GOT3 (cell line): ENCODE measurements around the gene POFUT2.
"Not testable (repeated sequence)": the region's sequence is repeated elsewhere in the genome, so short reads cannot be mapped to it uniquely, and the experiment has no call there.

Source experiments
- DNase-seq: peaks from one replicate; lab custom pipeline; 2025; ENCODE audit warnings: mixed read lengths; lab: John Stamatoyannopoulos, UW

The POFUT2 gene

GRCh38 chr21:45326169-45326851 is 38.6 kb upstream of the POFUT2 start:
- no peak for DNase-seq

DNA sequence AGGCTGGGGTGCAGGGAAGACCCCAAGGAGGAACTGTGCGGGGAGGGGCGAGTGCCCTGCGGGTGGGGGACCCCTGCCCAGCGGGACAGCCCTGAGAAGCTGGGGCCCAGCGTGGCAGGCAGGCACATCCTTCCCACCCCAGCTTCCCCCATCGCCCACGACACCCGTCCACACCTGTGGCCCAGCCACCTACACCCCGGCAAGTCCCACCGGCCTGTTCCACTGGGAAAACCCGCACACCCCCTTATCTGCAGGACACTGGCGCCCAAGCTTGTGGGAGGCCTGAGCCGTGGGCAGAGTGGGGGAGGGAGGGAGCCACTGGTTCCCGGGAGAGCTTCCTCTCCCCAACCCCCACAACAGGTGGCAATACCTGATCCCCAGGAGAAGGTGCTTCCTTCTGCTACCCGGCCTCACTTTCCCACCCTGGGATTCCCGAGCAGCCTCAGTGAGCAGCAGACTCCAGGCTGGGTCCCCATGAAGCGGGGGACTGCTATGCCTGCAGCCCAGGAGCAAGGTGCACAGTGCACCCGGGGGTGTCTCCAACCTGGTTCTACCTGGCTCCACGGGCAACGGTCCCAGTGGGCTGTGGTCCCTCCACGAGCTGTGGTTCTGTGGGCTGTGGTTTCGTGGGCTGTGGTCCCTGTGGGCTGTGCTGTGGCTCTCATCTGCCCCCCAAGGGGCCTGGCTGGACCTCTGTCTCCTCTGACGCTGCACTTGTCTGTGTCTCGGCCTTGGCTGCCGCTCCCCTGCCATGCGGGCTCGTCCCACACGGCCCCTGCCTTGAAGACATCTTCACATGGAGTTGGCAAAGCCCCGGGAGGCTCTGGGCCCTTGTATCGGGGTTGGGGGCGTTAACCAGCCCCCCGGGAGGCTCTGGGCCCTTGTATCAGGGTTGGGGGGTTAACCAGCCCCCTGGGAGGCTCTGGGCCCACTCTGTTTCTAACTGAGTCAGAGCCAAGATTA is 37.8 kb upstream of the POFUT2 start:
- DNase-seq = no peak

- DNase-seq = no peak
Observed at GRCh38 chr21:45324489-45325205, 37.0 kb upstream of the POFUT2 start.

DNA sequence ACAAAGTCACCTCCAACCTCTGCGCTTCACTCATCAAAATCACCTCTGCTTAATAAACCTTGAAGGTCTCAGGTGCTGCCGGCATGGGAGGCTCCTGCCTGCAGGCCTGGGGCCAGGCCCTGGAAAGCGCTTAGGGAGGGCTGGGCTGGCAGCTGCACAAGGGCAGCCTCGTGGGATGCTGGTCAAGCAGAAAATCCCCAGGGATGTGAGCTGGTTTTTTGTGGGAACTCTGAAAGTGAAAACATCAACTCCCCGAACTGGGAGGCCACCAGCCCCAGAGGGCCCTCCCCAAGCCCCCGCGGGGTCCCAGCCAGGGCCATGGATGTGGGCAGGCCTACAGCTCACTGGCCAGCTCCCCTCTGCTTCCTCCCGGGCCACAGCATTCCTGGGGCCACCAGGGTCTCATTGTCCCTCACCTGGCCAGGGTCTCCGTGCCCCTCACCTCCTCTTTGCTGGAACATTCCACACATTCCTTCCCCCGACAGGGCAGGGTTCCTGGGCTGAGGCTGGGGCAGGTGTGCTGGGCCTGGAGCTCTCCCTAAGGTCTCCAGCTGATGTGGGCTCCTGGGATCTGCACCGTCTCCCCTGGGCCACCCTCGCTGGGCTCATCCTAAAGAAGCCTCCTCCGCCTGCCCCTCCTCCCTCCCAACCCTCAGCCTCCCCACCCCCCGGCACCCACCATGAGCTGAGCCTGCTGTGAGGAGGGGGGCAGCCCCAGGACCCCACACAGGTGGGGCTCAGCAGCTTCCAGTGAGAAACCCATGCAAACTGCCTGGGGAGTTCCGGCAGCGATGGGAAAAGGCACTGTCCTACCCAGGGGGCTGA is 36.0 kb upstream of the POFUT2 start:
- DNase-seq = no peak

DNA sequence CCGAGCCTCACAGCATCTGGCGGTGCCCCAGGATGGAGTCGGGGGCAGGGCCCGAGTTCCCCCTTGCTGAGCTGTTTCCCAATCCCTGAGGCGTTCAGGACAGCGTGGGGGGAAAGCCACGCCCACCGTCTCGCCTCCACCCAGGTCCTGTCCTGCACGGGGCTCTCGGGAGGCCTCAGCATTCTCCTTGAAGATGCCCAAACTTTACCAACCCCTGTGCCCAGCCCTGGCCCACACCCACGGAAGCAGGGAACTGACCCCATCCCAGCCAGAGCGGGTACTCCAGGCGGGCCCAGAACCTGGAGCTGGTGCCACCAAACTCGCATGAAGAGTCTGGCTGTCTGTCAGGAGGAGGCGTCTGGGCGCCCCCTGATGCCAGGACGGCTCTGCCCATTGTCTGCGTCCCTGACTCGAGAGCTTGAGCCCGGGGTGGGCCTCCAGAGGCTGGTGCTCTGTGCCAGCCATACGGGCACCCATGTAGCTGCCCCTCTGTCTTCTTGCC is 35.3 kb upstream of the POFUT2 start:
- no peak for DNase-seq

- DNase-seq = no peak
Observed at GRCh38 chr21:45322231-45322959, 34.7 kb upstream of the POFUT2 start.

- no peak for DNase-seq
Observed at GRCh38 chr21:45320261-45321025, 32.7 kb upstream of the POFUT2 start.

DNA sequence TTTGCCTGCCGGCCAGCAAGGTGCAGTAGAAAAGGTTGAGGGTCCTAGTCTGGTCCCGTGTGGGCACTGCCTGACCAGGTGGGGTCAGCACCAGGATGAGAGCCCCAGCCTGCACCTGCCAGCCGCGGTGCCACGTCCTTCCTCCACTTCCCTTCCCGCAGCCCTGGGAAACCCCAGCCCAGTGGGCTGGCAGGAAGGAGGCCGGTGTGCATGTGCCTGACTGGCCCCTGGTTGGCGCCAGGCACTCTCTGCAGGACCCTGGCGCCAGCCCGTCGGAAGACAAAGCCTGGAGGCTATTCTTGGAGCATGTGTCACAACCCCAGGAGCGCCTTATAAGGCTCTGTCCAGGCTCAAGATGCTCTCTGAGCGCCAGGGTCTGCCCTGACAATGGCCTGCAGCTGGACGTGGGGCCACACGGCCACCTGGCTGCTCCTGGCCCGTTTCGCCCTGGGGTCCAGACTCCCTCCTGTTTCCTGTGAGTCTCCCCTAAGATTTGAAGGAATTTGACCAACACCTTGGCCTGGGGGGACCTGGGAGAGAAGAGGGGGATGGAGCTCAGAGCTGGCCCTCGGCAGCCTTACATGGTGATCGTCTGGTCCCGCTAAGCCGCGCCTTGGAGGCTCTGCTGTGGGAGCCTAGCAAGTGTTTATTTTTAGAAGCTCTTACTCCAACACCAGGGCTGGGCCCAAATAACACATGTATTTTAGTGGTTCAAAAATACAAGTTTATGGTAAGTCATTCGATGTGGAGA is 31.9 kb upstream of the POFUT2 start:
- no peak for DNase-seq

DNA sequence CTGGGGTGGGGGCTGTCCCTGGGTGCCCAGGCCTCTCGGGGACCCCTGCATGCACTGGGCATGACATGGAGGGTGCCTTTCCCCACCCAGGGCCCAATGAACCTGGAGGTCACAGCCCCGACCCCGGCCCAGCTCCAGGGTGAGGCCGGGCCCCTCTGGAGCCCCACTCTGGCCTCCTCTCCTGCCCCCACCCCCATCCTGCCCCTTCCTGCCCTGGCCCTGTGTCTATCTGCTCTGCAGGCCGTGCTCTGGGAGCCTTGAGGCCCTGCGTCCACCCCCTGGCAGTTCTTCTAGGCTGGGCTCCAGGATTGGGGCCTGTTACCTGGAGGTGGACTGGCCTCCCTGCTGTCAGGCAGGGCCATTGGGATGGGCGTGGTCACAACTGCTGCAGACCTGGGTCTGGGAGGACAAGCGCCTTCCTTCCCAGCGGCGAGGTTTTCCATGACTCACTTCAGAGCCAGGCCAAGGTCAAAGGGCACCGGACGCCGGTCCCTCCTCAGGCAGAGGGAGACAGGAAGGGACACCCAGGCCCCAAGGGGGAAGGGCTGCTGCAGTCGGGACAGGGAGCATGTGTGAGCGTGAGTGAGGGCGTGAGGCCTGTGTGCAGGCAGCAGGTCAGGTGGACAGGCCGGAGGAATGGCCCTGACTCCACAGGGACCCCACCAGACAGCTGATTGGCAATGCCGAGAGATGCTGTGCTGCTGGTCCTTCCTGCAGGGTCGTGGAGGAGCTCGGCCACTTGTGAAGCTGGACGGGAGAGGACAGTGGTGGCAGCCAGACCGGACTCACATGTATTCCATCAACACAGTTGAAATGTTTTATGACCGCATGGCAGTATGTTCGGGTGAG is 31.1 kb upstream of the POFUT2 start:
- DNase-seq = no peak

- DNase-seq = no peak
Observed at GRCh38 chr21:45318146-45318555, 30.5 kb upstream of the POFUT2 start.

DNA sequence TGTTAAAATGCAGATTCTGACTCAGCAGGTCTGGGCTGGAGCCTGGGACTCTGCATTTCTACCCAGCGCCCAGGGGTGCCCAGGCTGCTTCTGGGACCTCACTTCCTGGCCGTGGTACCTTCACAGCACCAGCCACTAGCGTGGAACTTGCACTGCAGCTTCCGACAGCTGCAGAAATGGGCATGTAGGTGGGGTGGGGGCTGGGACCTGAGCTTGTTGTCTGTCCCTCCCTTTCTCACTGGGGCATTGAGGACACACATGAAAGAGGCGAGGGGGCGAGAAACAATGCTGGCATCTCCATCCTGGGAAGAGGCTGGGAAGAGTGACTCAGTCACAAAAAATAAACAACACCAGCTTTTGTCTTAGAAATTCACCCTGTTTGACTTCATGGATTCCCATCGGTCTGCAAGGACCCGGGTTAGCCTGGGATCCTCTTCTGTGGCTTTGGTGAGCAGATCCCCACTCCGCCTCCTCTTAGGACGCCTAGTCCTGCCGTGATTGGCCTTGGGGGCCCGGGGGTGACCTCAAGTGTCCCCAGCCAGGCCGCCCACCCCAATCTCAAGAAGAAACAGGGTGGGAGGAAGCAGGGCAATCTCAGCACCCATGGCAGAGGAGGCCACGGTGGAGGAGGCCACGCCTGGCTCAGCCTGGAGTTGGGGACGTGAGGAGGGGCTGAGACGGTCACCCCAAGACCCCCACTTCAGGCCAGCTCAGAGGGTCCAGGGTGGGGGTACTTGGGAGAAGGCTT is 29.9 kb upstream of the POFUT2 start:
- no peak for DNase-seq

DNA sequence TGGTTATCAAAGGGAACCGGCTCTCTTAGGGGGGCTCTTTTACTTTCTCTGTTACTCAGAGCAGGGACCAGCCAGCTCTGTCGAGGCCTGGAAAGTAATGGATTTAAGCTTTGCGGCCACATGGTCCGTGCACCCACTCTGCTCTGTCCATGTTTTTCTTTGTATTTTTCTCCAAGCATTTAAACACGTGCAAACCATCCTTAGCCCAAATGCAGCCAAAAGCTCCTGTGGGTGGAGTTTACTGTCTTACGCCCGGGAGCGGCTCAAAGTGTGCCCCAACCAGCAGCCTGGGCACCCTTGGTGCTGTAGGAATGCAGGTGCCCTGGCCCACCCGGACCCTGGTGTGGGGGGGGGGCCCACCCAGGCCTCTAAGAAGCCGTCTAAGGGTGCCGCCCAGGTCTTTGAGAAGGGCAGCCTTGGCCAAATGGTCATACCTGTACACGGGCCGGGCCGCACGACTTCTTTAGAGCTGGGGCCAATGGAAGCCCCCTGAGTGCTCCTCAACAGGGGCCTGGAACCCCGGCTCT is 29.2 kb upstream of the POFUT2 start:
- no peak for DNase-seq

DNA sequence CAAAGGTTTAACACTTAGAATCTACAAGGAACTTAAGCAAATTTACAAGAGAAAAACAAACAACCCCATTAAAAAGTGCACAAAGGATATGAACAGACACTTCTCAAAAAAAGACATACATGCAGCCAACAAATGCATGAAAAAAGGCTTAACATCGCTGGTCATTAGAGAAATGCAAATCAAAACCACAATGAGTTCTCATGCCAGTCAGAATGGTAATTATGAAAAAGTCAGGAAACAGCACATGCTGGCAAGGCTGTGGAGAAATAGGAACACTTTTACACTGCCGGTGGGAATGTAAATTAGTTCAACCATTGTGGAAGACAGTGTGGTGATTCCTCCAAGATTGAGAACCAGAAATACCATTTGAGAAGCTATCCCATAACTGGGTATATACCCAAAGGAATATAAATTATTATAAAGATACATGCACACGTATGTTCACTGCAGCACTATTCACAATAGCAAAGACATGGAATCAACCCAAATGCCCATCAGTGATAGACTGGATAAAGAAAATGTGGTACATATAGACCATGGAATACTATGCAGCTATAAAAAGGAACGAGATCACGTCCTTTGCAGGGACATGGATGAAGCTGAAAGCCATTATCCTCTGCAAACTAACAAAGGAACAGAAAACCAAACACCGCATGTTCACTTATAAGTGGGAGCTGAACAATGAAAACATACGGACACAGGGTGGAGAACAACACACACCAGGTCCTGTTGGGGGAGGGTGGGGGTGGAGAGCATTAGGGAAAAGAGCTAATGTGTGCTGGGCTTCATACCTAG is 28.2 kb upstream of the POFUT2 start:
- not testable (repeated sequence) for DNase-seq

DNA sequence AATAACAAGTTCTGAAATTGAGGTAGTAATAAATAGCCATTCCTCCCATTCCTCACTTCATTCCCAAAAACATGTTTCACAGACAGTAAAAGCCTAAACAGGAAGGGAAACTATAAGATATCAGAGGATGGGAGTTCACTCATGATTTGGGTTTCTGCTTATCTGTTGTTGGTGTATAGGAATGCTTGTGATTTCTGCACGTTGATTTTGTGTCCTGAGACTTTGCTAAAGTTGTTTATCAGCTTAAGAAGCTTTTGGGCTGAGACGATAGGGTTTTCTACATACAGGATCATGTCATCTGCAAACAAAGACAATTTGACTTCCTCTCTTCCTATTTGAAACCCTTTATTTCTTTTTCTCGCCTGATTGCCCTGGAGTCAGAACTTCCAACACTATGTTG is 26.0 kb upstream of the POFUT2 start:
- no peak for DNase-seq

GRCh38 chr21:45313015-45313414 is 25.3 kb upstream of the POFUT2 start:
- no peak for DNase-seq

- no peak for DNase-seq
Observed at GRCh38 chr21:45312296-45312695, 24.6 kb upstream of the POFUT2 start.

GRCh38 chr21:45310459-45310858 is 22.8 kb upstream of the POFUT2 start:
- DNase-seq = no peak
